NB4 (cell line): ENCODE measurements around the gene PDE1A.

Experiments
- DNase-seq: peaks from one replicate; pipeline ENCODE4 v3.0.0; 2010; ENCODE audit warnings: low read depth
- H3K4me3 ChIP-seq: one replicate; pipeline ENCODE4 v1.5.1; 2011; ENCODE audit warnings: mild to moderate bottlenecking, low read depth, low read length, moderate library complexity
- MYC ChIP-seq: IDR thresholded peaks from 2 replicates; pipeline ENCODE4 v1.6.1; 2011; ENCODE audit warnings: low read depth, low read length
- POLR2A ChIP-seq: IDR thresholded peaks from 2 replicates; pipeline ENCODE4 v1.6.1; 2011; ENCODE audit warnings: mild to moderate bottlenecking; ENCODE audit not compliant: insufficient read length; ENCODE audit errors: extremely low read depth
- TF ChIP-seq, protein P1 (sequence below): IDR thresholded peaks from 2 replicates; pipeline ENCODE4 v1.6.1; 2011; ENCODE audit warnings: low read depth, low read length
- TF ChIP-seq, protein P2 (sequence below): IDR thresholded peaks from one replicate; pipeline ENCODE4 v1.5.1; 2012; ENCODE audit warnings: low read depth, low read length

Gene PDE1A

DNA sequence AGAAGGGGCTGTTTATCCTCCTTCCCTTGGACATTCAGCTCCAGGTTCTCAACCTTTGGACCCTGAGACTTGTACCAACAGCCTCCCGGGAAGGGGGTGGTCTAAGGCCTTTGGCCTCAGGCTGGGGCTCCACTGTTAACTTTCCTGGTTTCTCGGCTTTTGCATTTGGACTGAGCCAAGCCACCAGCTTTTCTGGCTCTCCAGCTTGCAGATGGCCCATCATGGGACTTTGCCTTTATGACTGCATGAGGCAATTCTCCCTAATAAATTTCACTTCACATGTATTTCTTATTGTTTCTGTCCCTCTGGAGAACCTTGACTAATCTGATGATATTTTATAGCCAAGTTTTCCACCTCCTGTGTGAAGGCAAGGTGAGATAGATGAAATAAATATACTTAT is 260.4 kb downstream of the PDE1A start:
- TF ChIP-seq, protein P1, sequence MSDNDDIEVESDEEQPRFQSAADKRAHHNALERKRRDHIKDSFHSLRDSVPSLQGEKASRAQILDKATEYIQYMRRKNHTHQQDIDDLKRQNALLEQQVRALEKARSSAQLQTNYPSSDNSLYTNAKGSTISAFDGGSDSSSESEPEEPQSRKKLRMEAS = no peak
- TF ChIP-seq POLR2A (no peak), MYC (no peak)
- TF ChIP-seq, protein P2, sequence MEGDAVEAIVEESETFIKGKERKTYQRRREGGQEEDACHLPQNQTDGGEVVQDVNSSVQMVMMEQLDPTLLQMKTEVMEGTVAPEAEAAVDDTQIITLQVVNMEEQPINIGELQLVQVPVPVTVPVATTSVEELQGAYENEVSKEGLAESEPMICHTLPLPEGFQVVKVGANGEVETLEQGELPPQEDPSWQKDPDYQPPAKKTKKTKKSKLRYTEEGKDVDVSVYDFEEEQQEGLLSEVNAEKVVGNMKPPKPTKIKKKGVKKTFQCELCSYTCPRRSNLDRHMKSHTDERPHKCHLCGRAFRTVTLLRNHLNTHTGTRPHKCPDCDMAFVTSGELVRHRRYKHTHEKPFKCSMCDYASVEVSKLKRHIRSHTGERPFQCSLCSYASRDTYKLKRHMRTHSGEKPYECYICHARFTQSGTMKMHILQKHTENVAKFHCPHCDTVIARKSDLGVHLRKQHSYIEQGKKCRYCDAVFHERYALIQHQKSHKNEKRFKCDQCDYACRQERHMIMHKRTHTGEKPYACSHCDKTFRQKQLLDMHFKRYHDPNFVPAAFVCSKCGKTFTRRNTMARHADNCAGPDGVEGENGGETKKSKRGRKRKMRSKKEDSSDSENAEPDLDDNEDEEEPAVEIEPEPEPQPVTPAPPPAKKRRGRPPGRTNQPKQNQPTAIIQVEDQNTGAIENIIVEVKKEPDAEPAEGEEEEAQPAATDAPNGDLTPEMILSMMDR = no peak
- no peak for DNase-seq
- H3K4me3 ChIP-seq = no peak overlapping the region

DNA sequence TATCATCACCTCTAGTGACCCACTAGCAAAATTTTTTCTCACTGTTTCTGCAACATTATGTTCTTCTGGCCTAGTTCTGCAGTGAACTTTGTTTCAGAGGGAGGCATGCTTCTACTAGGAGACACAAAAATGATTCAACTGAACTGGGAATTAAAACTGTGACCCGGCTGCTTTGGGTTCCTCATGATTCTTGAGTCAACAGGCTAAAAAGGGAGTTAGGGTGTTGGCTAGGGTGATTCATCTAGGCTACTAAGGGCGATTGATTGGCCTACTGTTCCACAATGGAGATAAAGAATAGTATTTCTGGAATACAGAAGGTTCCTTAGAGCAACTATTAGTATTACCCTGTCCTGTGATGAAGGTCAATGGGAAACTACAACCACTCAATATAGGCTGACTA is 261.6 kb downstream of the PDE1A start:
- no peak overlapping the region for H3K4me3 ChIP-seq
- no peak for TF ChIP-seq MYC
- TF ChIP-seq, protein P1 = no peak
- TF ChIP-seq, protein P2 = no peak
- no peak for TF ChIP-seq POLR2A
- no peak for DNase-seq

DNA sequence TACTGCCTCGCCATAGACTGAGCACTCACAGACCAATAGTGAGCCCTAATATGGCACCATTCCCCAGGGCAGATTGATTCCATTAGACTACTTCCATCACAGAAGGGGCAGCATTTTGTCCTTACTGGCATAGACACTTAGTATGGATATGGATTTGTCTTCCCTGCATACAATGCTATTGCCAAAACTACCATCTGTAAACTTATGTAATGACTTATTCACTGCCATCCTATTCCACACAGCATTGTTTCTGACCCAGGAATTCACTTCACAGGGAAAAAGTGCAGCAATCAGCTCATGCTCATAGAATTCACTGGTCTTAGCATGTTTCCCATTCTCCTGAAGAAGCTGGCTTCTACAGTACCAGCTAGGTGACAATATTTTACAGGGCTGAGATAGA is 262.1 kb downstream of the PDE1A start:
- H3K4me3 ChIP-seq = no peak overlapping the region
- DNase-seq = no peak
- TF ChIP-seq POLR2A (no peak), MYC (no peak)
- TF ChIP-seq, protein P1 = no peak
- TF ChIP-seq, protein P2 = no peak

DNA sequence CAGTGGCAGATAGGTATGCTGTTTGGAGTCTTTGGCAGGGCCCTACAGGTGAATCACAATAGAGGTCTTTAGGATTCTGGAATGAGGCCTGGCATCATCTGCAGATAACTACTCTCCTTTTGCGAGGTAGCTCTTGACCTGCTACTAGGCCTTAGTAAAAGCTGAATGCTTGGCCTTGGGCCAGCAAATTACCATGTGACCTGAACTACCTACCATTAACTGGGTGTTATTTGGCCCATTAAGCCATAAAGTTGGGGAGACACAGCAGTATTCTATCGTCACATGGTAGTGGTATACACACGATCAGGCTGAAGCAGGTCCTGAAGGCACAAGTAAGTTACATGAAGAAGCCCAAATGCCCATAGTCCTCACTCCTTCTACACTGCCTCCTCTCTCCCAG is 263.0 kb downstream of the PDE1A start:
- TF ChIP-seq, protein P1 = no peak
- TF ChIP-seq MYC (no peak), POLR2A (no peak)
- TF ChIP-seq, protein P2 = no peak
- no peak overlapping the region for H3K4me3 ChIP-seq
- no peak for DNase-seq

DNA sequence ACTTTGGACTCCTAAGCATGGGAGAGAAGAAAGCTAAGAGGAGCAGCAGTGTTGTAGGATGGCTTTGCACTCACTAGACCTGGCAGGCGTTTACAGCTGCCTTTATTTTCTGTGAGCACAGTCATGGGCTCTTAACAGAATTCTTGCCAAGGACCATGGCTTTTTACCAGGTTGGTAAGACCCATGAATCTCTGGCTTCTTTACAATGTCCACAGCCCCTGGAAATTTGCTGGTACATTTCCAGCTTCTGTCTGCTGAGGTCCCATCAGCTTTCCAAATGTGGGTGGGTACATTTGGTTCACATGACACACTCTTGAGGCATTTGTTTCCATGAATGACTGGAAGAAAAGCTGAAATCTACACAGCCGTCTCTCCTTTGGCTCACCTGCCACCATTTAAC is 278.5 kb downstream of the PDE1A start:
- DNase-seq = no peak
- TF ChIP-seq, protein P2 = no peak
- TF ChIP-seq POLR2A = no peak
- TF ChIP-seq MYC = no peak
- TF ChIP-seq, protein P1 = no peak
- H3K4me3 ChIP-seq = no peak overlapping the region

DNA sequence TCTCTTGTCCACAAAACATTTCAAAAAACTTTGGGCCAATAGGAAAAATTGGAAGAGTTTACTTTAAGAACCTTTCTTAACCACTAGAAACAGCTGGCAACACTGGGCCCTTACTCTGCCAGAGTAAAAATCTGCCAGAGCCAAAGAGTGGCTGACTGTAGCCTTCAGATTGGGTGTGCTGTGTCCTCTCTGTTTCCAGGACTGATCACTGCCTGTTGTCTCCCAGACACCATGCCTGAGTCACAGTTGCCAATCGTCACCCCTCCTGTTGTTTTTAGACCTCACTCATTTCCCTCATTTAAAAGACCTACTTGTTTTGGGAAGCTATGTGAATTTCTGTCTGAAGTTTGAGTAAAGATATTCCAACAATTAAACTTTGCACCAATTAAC is 282.1 kb downstream of the PDE1A start:
- DNase-seq = no peak
- H3K4me3 ChIP-seq = no peak overlapping the region
- TF ChIP-seq POLR2A (no peak), MYC (no peak)
- TF ChIP-seq, protein P2 = no peak
- TF ChIP-seq, protein P1 = no peak
